Activated CD4-positive, alpha-beta T cell treated with anti-CD3 and anti-CD28 coated beads, Interleukin-2, amount 10 ng/mL, durations not matched to agents 24 days and 14 days (primary cell): ENCODE measurements around the gene SNX2. TPM values are rescaled to one million over a fixed set of nuclear protein-coding genes. Genes with fewer than 3 reads are reported as not detected.

ENCODE experiments used
- DNase-seq: peaks from one replicate; pipeline ENCODE4 v3.0.0; 2022
- H3K27ac Mint-ChIP-seq: one replicate; pipeline ENCODE4 v1.8.0; 2022; ENCODE audit warnings: mild to moderate bottlenecking, mixed read lengths
- H3K27me3 Mint-ChIP-seq: one replicate; pipeline ENCODE4 v1.8.0; 2022; ENCODE audit warnings: mixed read lengths
- H3K36me3 Mint-ChIP-seq: one replicate; pipeline ENCODE4 v1.8.0; 2022; ENCODE audit warnings: low read depth, mild to moderate bottlenecking, mixed read lengths
- H3K4me1 Mint-ChIP-seq: one replicate; pipeline ENCODE4 v1.8.0; 2021; ENCODE audit warnings: mixed read lengths
- H3K4me3 Mint-ChIP-seq: one replicate; pipeline ENCODE4 v1.8.0; 2022; ENCODE audit warnings: mild to moderate bottlenecking, moderate library complexity, mixed read lengths
- H3K9me3 Mint-ChIP-seq: one replicate; pipeline ENCODE4 v1.8.0; 2021; ENCODE audit warnings: mixed read lengths
- intact Hi-C: fragments of 100-400 bp; cut with micrococcal nuclease; formaldehyde crosslinking; loops from one replicate; pipeline ENCODE4 v1.15.1; 2023
- total RNA-seq: library from RNA; stranded (reverse); gene quantifications from 2 replicates; pipeline ENCODE4 v1.2.3, GENCODE V29; 2022

The SNX2 gene
- total RNA-seq, 1 donor from 2014 or later: 36.5 TPM

- Mint-ChIP-seq H3K27ac (no peak overlapping the region), H3K9me3 (peaks cover 6% of the 10 kb centered on the region), H3K4me3 (no peak overlapping the region), H3K4me1 (peaks cover 16% of the 10 kb centered on the region), H3K36me3 (peaks cover 12% of the 10 kb centered on the region), H3K27me3 (no peaks in the 10 kb centered on the region)
- intact Hi-C loops: no loop called here
- no peak for DNase-seq
Measured at GRCh38 chr5:122780296-122780695, 5.4 kb downstream of the SNX2 start.

- Mint-ChIP-seq H3K9me3 (peaks cover 9% of the 10 kb centered on the region), H3K27me3 (no peaks in the 10 kb centered on the region), H3K27ac (no peak overlapping the region), H3K4me1 (peaks cover 11% of the 10 kb centered on the region), H3K36me3 (peaks cover 16% of the 10 kb centered on the region), H3K4me3 (no peak overlapping the region)
- DNase-seq: no peak
- intact Hi-C loops: no loop called here
Measured at GRCh38 chr5:122781465-122781864, 6.6 kb downstream of the SNX2 start.

- H3K36me3 Mint-ChIP-seq: peaks cover 27% of the 10 kb centered on the region
- no peaks in the 10 kb centered on the region for H3K27me3 Mint-ChIP-seq
- H3K4me1 Mint-ChIP-seq: no peaks in the 10 kb centered on the region
- no peak for DNase-seq
- intact Hi-C loops: no loop called here
- no peak overlapping the region for H3K4me3 Mint-ChIP-seq
- H3K9me3 Mint-ChIP-seq: peaks cover 13% of the 10 kb centered on the region
- no peak overlapping the region for H3K27ac Mint-ChIP-seq
Measured at GRCh38 chr5:122785294-122785693, 10.4 kb downstream of the SNX2 start.

- H3K27ac Mint-ChIP-seq: no peak overlapping the region
Measured at GRCh38 chr5:122788371-122788770, 13.5 kb downstream of the SNX2 start.

GRCh38 chr5:122788996-122789395 is 14.1 kb downstream of the SNX2 start:
- Mint-ChIP-seq H3K4me1 (no peaks in the 10 kb centered on the region), H3K9me3 (peaks cover 21% of the 10 kb centered on the region), H3K36me3 (peaks cover 34% of the 10 kb centered on the region), H3K27me3 (no peaks in the 10 kb centered on the region), H3K27ac (no peak overlapping the region), H3K4me3 (no peak overlapping the region)
- intact Hi-C loops: no loop called here
- no peak for DNase-seq

More at GRCh38 chr5:122788371-122788770, 13.5 kb downstream of the SNX2 start:
- Mint-ChIP-seq H3K9me3 (peaks cover 21% of the 10 kb centered on the region), H3K4me3 (no peak overlapping the region), H3K4me1 (no peaks in the 10 kb centered on the region), H3K36me3 (peaks cover 34% of the 10 kb centered on the region), H3K27me3 (no peaks in the 10 kb centered on the region)
- DNase-seq: no peak
- intact Hi-C loops: no loop called here

- H3K4me1 Mint-ChIP-seq: no peaks in the 10 kb centered on the region
- H3K4me3 Mint-ChIP-seq: no peak overlapping the region
- peaks cover 35% of the 10 kb centered on the region for H3K36me3 Mint-ChIP-seq
- H3K27ac Mint-ChIP-seq: no peak overlapping the region
- H3K27me3 Mint-ChIP-seq: no peaks in the 10 kb centered on the region
- DNase-seq: no peak
- intact Hi-C loops: no loop called here
- peaks cover 19% of the 10 kb centered on the region for H3K9me3 Mint-ChIP-seq
Measured at GRCh38 chr5:122789461-122790171, 14.7 kb downstream of the SNX2 start.

- no peaks in the 10 kb centered on the region for H3K4me1 Mint-ChIP-seq
- H3K36me3 Mint-ChIP-seq: peaks cover 33% of the 10 kb centered on the region
- H3K4me3 Mint-ChIP-seq: no peak overlapping the region
- DNase-seq: no peak
- H3K9me3 Mint-ChIP-seq: peaks cover 13% of the 10 kb centered on the region
- intact Hi-C loops: no loop called here
- no peak overlapping the region for H3K27ac Mint-ChIP-seq
- no peaks in the 10 kb centered on the region for H3K27me3 Mint-ChIP-seq
Measured at GRCh38 chr5:122790354-122791103, 15.6 kb downstream of the SNX2 start.

GRCh38 chr5:122805481-122805880 is 30.6 kb downstream of the SNX2 start:
- no peaks in the 10 kb centered on the region for H3K9me3 Mint-ChIP-seq
- intact Hi-C loops: no loop called here
- no peak for DNase-seq
- H3K27ac Mint-ChIP-seq: no peak overlapping the region
- H3K4me3 Mint-ChIP-seq: no peak overlapping the region
- no peaks in the 10 kb centered on the region for H3K27me3 Mint-ChIP-seq
- H3K36me3 Mint-ChIP-seq: peaks cover 43% of the 10 kb centered on the region
- no peaks in the 10 kb centered on the region for H3K4me1 Mint-ChIP-seq

- Mint-ChIP-seq H3K9me3 (peaks cover 3% of the 10 kb centered on the region), H3K27ac (no peak overlapping the region), H3K27me3 (no peaks in the 10 kb centered on the region), H3K4me3 (no peak overlapping the region), H3K36me3 (peaks cover 23% of the 10 kb centered on the region), H3K4me1 (no peaks in the 10 kb centered on the region)
- intact Hi-C loops: no loop called here
- no peak for DNase-seq
Measured at GRCh38 chr5:122810405-122810804, 35.5 kb downstream of the SNX2 start.

- H3K9me3 Mint-ChIP-seq: peaks cover 3% of the 10 kb centered on the region
- intact Hi-C loops: no loop called here
- no peak for DNase-seq
- no peaks in the 10 kb centered on the region for H3K4me1 Mint-ChIP-seq
- H3K36me3 Mint-ChIP-seq: peaks cover 5% of the 10 kb centered on the region
- no peak overlapping the region for H3K4me3 Mint-ChIP-seq
- no peak overlapping the region for H3K27ac Mint-ChIP-seq
- H3K27me3 Mint-ChIP-seq: no peaks in the 10 kb centered on the region
Measured at GRCh38 chr5:122815218-122815767, 40.4 kb downstream of the SNX2 start.

GRCh38 chr5:122816756-122817155 is 41.9 kb downstream of the SNX2 start:
- Mint-ChIP-seq H3K4me1 (no peaks in the 10 kb centered on the region), H3K27ac (no peak overlapping the region), H3K36me3 (peaks cover 5% of the 10 kb centered on the region), H3K27me3 (no peaks in the 10 kb centered on the region), H3K9me3 (peaks cover 3% of the 10 kb centered on the region), H3K4me3 (no peak overlapping the region)
- intact Hi-C loops: no loop called here
- no peak for DNase-seq

GRCh38 chr5:122831984-122832383 is 57.1 kb downstream of the SNX2 start:
- no peaks in the 10 kb centered on the region for H3K27me3 Mint-ChIP-seq
- no peaks in the 10 kb centered on the region for H3K4me1 Mint-ChIP-seq
- no peak overlapping the region for H3K27ac Mint-ChIP-seq
- DNase-seq: no peak
- H3K4me3 Mint-ChIP-seq: no peak overlapping the region
- no peaks in the 10 kb centered on the region for H3K9me3 Mint-ChIP-seq
- intact Hi-C loops: no loop called here
- H3K36me3 Mint-ChIP-seq: peaks cover 8% of the 10 kb centered on the region

- Mint-ChIP-seq H3K36me3 (no peaks in the 10 kb centered on the region), H3K27me3 (peaks cover 13% of the 10 kb centered on the region), H3K4me3 (no peak overlapping the region), H3K27ac (no peak overlapping the region), H3K9me3 (peaks cover 4% of the 10 kb centered on the region), H3K4me1 (peaks cover 4% of the 10 kb centered on the region)
- no peak for DNase-seq
- intact Hi-C loops: no loop called here
Measured at GRCh38 chr5:122835681-122836080, 60.8 kb downstream of the SNX2 start.

- DNase-seq: no peak
- no peak overlapping the region for H3K27ac Mint-ChIP-seq
- H3K9me3 Mint-ChIP-seq: peaks cover 4% of the 10 kb centered on the region
- no peak overlapping the region for H3K4me3 Mint-ChIP-seq
- no peaks in the 10 kb centered on the region for H3K36me3 Mint-ChIP-seq
- peaks cover 15% of the 10 kb centered on the region for H3K27me3 Mint-ChIP-seq
- peaks cover 4% of the 10 kb centered on the region for H3K4me1 Mint-ChIP-seq
- intact Hi-C loops: no loop called here
Measured at GRCh38 chr5:122836947-122837346, 62.1 kb downstream of the SNX2 start.
